Muscle layer of duodenum (tissue), 2 donors: Measurements from ENCODE around the gene CDH10.

Source experiments
- H3K27ac ChIP-seq: one replicate; pipeline ENCODE4 v1.7.0; 2013; ENCODE audit warnings: mild to moderate bottlenecking, low read length
- H3K27me3 ChIP-seq: one replicate; pipeline ENCODE4 v1.7.0; 2013; ENCODE audit warnings: low read depth, mild to moderate bottlenecking, control low read depth, low read length
- H3K36me3 ChIP-seq, 2 donors: one replicate each; pipeline ENCODE4 v1.7.0; 2013; ENCODE audit warnings: low read length in 2 of 2, control low read depth in 1 of 2, mild to moderate bottlenecking in 1 of 2; ENCODE audit not compliant: insufficient read depth in 2 of 2, control insufficient read depth in 1 of 2
- H3K4me1 ChIP-seq, 2 donors: one replicate each; pipeline ENCODE4 v1.7.0; 2013; ENCODE audit warnings: low read length in 2 of 2, mild to moderate bottlenecking in 2 of 2, control low read depth in 1 of 2, moderate library complexity in 1 of 2; ENCODE audit not compliant: insufficient read depth in 2 of 2, control insufficient read depth in 1 of 2
- H3K4me3 ChIP-seq, 2 donors: one replicate each; pipeline ENCODE4 v1.7.0; 2013; ENCODE audit warnings: low read length in 2 of 2, low read depth in 1 of 2, mild to moderate bottlenecking in 1 of 2
- H3K9me3 ChIP-seq, 2 donors: one replicate each; pipeline ENCODE4 v1.7.0; 2013; ENCODE audit warnings: low read length in 2 of 2, control low read depth in 1 of 2, mild to moderate bottlenecking in 1 of 2; ENCODE audit not compliant: control insufficient read depth in 1 of 2
- donor health status: healthy.

Gene CDH10

DNA sequence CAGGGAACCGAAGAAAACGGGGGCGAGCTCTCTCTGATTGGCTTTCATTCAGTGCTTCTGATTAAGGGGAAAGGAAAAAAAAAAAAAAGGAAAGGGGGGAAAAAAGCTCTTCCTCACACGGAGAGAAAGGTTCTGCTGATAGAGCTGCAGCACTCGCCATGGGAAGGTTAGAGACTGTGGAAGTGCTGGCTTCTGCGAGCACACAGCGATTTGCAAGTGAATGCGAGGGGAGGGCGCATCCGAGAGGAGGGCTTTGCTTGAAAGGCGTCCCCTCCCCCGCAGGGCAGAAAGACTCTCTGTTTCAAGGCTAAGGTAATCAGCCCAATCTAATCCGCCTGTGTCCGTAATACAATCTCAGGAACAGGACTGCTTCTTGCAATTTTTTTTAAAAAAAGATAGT lies at the start of gene CDH10:
Gene CDH10 (minus strand): TSS at position 218 of the 400 bp plus-strand sequence. CDS start 51,488 bp downstream, outside the sequence.
- H3K4me3 ChIP-seq = peak within 1 kb of the TSS; percentile 37 to 45
- H3K36me3 ChIP-seq = no peaks in the 10 kb centered on the region
- H3K4me1 ChIP-seq = peaks cover 0 to 5% of the 10 kb centered on the region in 2 donors
- H3K9me3 ChIP-seq = no peaks in the 10 kb centered on the region
- no peak within 1 kb of the TSS for H3K27ac ChIP-seq
- H3K27me3 ChIP-seq = no peaks in the 10 kb centered on the region

DNA sequence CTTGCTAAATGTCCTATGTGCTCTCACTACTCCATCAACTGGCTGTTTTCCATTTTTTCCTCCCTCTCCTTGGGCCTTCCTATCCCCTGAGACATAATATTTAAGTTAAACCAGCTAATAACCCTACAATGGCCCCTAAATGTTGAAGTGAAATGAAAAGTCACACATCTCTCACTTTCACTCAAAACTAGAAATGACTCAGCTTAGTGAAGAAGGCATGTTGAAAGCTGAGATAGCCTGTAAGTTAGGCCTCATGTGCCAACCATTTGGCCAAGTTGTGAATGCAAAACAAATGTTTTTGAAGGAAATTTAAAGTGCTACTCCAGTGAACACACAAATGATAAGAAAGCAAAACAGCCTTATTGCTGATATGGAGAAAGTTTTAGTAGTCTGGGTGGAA lies 48.8 kb upstream of the CDH10 start:
- Histone ChIP-seq H3K4me1 (no peaks in the 10 kb centered on the region), H3K27ac (no peak overlapping the region), H3K36me3 (no peaks in the 10 kb centered on the region), H3K4me3 (no peak overlapping the region), H3K27me3 (no peaks in the 10 kb centered on the region), H3K9me3 (no peaks in the 10 kb centered on the region)

DNA sequence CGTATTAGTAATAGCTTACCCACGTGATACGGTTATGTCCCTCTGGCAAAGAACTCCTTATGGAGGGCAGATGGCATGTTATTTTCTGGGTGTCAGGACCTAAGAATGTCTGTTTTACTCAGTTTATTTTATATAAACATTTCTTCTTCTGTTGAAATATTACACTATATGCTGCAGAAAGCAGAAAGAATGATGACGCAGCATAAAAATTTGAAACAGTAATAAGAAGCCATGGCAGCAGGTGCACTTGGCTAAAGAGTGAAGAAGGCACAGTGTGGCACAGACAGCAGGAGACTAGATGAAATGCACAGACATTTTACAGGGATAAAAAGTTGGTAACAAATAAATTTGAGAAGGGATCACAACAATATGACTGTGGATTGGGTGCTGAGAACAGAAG lies 46.3 kb upstream of the CDH10 start:
- no peak overlapping the region for H3K4me3 ChIP-seq
- no peak overlapping the region for H3K27ac ChIP-seq

DNA sequence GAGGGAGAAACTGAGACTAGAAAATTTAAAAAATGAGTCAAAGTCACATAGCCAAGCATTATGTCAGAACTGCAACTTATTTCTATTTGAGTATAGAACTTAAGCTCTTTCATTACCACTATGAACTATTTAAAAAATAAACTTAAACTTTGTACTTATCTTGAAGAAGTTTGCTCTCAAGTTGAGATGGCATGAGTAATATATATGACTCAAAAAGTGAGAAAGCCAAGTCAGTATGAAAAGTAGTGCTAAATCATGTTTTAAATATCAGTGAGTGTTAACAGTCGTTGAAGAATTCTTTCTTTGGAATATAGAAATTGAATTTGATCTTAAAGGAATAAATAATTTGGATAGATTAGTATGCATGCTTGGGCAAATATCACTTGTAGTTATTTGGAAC lies 36.3 kb upstream of the CDH10 start:
- no peak overlapping the region for H3K27ac ChIP-seq
- no peaks in the 10 kb centered on the region for H3K9me3 ChIP-seq
- no peaks in the 10 kb centered on the region for H3K27me3 ChIP-seq
- no peaks in the 10 kb centered on the region for H3K4me1 ChIP-seq
- H3K4me3 ChIP-seq = no peak overlapping the region
- H3K36me3 ChIP-seq = no peaks in the 10 kb centered on the region

More for the DNA sequence above, 46.3 kb upstream of the CDH10 start:
- Histone ChIP-seq H3K9me3 (peaks cover 0 to 6% of the 10 kb centered on the region in 2 donors), H3K4me1 (no peaks in the 10 kb centered on the region), H3K36me3 (no peaks in the 10 kb centered on the region), H3K27me3 (no peaks in the 10 kb centered on the region)

DNA sequence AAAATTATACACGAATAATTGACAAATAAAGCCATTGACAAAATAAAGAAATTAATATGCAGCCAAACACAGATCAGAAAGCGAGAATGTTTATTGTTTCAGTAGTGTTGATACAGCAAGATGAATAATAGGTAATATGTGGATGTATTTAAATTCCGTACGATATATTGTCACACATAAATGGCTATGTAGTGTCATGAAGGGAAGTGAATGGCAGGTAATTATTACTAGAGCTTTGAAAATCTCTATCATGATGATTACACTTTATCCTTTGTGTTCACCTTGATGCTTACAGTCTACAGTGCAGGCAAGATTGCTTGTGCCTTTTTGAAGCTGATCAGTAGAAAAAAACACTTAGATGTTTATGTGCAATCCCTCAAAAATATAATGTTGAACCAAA lies 23.3 kb upstream of the CDH10 start:
- Histone ChIP-seq H3K4me3 (no peak overlapping the region), H3K4me1 (no peaks in the 10 kb centered on the region), H3K27ac (no peak overlapping the region), H3K9me3 (no peaks in the 10 kb centered on the region), H3K27me3 (no peaks in the 10 kb centered on the region), H3K36me3 (no peaks in the 10 kb centered on the region)

- Histone ChIP-seq H3K4me3 (no peak overlapping the region), H3K4me1 (peaks cover 0 to 5% of the 10 kb centered on the region in 2 donors), H3K27me3 (no peaks in the 10 kb centered on the region)
These were observed 4.8 kb upstream of the CDH10 start for GRCh38 chr5:24649531-24649930.

GRCh38 chr5:24646915-24647314 lies 2.1 kb upstream of the CDH10 start:
- Histone ChIP-seq H3K4me3 (no peak overlapping the region), H3K4me1 (peaks cover 0 to 5% of the 10 kb centered on the region in 2 donors), H3K27me3 (no peaks in the 10 kb centered on the region), H3K27ac (no peak overlapping the region), H3K36me3 (no peaks in the 10 kb centered on the region), H3K9me3 (no peaks in the 10 kb centered on the region)

More at GRCh38 chr5:24649531-24649930, 4.8 kb upstream of the CDH10 start:
- H3K27ac ChIP-seq = no peak overlapping the region
- H3K36me3 ChIP-seq = no peaks in the 10 kb centered on the region
- no peaks in the 10 kb centered on the region for H3K9me3 ChIP-seq

DNA sequence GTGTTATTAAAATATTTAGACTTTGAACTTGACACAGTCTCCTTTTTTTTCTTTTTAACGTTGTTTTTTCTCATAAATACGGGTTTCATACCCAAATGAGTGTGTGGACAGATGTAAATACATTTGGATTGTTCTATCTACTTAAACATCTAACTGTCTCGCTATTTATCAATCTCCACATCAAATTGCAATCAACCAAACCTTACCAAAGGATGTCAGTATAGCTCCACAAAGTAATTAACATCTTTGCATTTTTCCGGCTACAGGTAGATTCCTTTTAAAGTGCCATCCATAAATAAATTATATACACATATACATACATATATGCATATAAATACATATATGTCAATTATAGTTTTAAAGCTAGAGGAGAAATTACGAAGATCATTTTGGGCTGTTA lies 705 bp upstream of the CDH10 start:
- no peak overlapping the region for H3K4me3 ChIP-seq
- no peaks in the 10 kb centered on the region for H3K27me3 ChIP-seq
- no peaks in the 10 kb centered on the region for H3K36me3 ChIP-seq
- H3K9me3 ChIP-seq = no peaks in the 10 kb centered on the region
- peaks cover 0 to 5% of the 10 kb centered on the region in 2 donors for H3K4me1 ChIP-seq
- no peak overlapping the region for H3K27ac ChIP-seq

GRCh38 chr5:24643880-24644279 lies 898 bp downstream of the CDH10 start:
- H3K4me3 ChIP-seq = no peak overlapping the region
- H3K27me3 ChIP-seq = no peaks in the 10 kb centered on the region
- H3K9me3 ChIP-seq = no peaks in the 10 kb centered on the region
- no peak overlapping the region for H3K27ac ChIP-seq
- H3K36me3 ChIP-seq = no peaks in the 10 kb centered on the region
- H3K4me1 ChIP-seq = peaks cover 0 to 5% of the 10 kb centered on the region in 2 donors

DNA sequence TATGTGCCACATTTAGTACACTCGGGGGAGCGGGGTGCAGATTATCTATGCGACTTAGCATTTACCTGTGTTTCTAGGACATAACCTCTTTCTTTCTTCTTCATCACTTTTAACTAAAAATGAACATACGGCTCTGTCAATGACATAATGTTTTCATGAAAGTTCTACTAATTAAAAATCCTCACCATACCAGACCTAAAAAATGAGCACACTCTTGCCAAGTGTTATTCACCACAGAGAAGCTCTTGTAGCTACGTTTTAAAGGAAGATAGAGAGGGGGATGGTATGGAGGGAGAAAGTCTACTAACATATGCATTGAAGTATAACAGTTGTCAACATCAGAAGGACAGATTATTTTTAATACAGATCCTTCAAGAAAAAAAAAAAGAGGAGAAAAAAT lies 1.6 kb downstream of the CDH10 start:
- no peak overlapping the region for H3K4me3 ChIP-seq
- H3K27me3 ChIP-seq = no peaks in the 10 kb centered on the region
- no peaks in the 10 kb centered on the region for H3K36me3 ChIP-seq
- peaks cover 0 to 5% of the 10 kb centered on the region in 2 donors for H3K4me1 ChIP-seq
- no peak overlapping the region for H3K27ac ChIP-seq
- H3K9me3 ChIP-seq = no peaks in the 10 kb centered on the region

- Histone ChIP-seq H3K4me1 (peaks cover 0 to 5% of the 10 kb centered on the region in 2 donors), H3K4me3 (no peak overlapping the region), H3K27ac (no peak overlapping the region)
These were observed 2.8 kb downstream of the CDH10 start for GRCh38 chr5:24642022-24642421.

DNA sequence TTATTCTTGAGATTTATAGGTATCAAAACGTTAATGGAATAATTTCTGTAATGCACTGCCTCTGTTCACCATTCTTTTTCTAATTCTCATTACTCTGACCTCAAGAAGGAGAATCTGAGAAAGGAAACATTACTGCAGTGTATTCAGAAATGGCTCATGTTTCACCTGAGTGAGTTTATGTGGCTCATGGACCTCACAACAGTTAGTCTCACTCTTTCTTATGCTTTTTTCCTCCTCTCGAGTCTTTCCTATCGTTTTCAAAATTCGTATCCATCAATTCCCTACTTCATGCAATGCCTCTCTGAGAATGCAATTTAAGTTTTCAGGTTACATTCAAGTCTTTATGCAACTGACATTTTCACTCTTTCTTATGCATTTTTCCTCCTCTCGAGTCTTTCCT lies 9.6 kb downstream of the CDH10 start:
- no peaks in the 10 kb centered on the region for H3K36me3 ChIP-seq
- no peak overlapping the region for H3K4me3 ChIP-seq
- no peaks in the 10 kb centered on the region for H3K27me3 ChIP-seq
- H3K9me3 ChIP-seq = no peaks in the 10 kb centered on the region
- H3K27ac ChIP-seq = no peak overlapping the region
- H3K4me1 ChIP-seq = no peaks in the 10 kb centered on the region

More at GRCh38 chr5:24642022-24642421, 2.8 kb downstream of the CDH10 start:
- H3K36me3 ChIP-seq = no peaks in the 10 kb centered on the region
- H3K9me3 ChIP-seq = no peaks in the 10 kb centered on the region
- H3K27me3 ChIP-seq = no peaks in the 10 kb centered on the region
